ENCODE results near the gene CPTP.
"Not testable (repeated sequence)": the region's sequence is repeated elsewhere in the genome, so short reads cannot be mapped to it uniquely, and the experiment has no call there.

Gene CPTP

DNA sequence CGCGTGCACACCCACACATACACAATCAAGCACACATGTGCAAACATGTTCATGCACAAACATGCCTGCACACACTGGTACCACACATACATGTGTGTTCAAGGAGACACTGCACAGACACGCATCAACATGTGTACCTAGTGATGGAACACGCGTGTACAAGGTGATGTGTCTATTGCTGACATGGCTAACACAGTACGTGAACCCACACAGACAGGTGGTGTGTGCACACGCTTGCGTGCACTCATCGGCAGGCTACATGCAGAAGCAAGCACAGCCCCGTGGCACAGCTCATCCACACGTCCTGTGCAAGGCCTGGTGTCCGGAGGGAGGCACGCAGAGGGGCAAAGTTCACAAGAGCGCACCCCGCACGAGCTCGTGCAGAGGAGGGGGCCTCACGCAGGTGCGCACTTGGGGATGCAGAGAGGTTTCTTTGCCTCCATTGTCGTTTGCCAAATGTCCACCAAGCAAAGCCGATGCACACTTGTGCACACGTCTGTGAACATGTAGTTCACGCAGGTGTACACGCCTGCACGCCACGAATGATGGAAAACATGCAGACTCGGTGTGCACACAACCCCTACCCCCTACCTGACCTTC is 17.8 kb upstream of the CPTP start:
- no peak for DNase-seq (ENCODE audit: low read depth)

DNA sequence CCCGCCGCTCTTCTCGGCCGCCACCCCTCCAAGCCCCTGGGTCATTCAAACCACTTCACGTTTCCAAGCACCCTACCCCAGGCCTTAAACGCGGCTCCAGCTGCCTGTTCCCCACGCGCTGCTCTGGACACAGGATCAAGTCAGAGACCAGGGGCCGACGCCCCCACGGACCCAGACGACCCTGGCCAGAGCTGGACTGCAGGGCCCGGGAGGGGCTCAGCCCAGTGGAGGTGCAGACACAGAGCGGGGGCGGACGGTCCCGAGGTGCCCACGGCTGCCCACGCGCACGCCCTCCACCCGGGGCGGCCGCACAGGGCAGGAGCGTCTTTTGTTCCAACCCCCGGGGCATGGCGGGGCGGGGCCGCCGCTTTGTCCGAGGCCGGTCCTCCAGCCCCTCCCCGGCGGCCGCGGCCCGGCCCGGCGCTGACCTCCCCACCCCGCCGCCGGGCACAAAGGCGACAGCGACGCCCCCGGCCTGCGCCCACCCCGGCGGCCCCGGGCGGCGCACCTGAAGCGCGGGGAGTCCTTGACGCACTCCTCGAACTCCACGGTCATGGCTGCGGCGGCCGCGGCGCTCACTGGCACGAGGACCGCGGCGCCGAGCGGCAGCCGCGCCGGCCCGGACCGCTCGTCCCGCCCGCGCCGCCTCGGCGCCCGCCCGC is 17.2 kb upstream of the CPTP start:
- no peak for DNase-seq (ENCODE audit: low read depth)

DNA sequence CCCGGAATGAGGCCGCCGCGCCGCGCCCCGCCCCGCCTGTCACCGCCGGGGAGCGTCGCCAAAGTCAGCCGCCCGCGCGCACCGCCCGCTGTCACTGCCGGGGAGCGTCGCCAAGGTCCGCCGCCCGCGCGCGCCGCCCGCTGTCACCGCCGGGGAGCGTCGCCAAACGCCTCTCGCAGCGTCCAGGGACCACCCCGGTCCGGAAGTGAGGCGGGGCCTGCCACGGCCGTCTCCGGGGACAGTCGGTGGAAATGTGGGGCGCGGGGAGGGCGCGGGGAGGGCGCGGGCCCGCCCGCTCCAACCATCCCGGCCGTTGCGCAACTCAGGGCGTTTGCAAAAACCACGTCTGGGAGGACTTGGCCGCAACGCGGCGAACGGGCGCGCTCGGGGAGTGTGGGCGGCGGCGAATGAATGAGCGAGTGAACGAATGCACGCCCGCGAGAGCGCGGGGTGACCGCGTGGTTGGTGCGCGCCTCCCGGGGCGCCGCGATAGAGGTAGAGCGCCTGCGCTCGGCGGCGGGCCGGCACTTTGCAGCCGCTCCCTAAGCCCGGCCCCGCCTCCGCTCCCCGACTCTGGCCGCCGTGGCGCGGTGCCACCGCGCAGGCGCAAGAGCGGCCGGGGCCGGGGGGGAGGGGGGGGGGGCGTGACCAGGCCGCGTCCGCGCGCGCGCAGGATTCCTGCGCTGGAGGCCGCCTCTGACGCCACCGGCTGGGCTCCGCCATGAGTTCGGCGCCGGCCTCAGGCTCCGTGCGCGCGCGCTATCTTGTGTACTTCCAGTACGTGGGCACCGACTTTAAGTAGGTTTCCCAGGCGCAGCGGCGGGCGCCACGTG is 16.5 kb upstream of the CPTP start, which contains the start of the genes ACAP3 and PUSL1:
Gene ACAP3 (minus strand): TSS at position 8 of the 833 bp plus-strand sequence. CDS start 115 bp downstream, outside the sequence.
Gene PUSL1 (plus strand): TSS at position 675 of the 833 bp plus-strand sequence. CDS start 47 bp downstream, at position 722.
- DNase-seq (ENCODE audit: low read depth), result peak; percentile 84

DNA sequence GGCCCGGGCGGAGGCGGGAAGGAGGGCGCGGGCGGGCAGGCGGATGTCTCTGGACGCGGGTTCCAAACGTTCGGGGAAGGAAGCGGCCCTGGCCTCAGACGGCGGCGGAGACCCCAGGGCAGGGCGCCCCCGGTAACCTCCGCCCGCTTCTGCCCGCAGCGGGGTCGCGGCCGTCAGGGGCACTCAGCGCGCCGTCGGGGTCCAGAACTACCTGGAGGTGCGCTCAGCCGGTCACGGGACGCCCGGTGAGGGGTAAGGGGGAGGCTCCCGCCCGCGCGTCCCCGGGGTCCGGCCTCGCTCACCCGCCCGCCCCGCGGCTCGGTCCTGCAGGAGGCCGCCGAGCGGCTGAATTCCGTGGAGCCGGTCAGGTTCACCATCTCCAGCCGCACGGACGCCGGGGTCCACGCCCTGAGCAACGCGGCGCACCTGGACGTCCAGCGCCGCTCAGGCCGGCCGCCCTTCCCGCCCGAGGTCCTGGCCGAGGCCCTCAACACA is 15.8 kb upstream of the CPTP start:
- DNase-seq (ENCODE audit: low read depth), result no peak

DNA sequence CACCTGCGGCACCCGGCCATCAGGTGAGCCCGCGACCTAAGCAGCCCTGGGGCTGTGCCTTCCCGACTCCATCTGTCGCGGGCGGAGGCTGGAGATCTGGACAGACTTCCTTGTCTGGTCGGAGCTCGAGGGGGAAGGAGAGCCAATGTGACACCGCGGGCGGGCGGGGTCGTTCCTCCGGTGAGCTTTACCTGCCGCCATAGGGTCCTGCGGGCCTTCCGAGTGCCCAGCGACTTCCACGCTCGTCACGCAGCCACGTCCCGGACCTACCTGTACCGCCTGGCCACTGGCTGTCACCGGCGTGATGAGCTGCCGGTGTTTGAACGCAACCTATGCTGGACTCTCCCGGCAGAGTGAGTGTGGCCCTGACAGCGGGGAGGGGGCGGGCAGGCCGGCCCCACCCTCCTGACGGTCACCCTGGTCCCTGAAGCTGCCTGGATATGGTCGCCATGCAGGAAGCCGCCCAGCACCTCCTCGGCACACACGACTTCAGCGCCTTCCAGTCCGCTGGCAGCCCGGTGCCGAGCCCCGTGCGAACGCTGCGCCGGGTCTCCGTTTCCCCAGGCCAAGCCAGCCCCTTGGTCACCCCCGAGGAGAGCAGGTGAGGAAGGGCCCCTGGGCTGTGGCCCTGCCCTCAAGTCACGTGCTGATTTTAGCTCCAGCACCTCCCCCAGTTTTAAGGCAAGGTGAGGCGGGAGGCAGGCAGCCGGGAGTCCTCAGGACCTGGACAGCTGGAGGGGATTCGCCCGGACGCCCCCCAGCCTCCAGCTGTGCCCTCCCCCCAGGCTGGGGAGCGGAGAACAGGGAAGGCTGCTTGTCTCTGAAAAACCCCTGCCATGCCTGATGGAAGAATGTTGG is 15.1 kb upstream of the CPTP start:
- no peak for DNase-seq (ENCODE audit: low read depth)

DNA sequence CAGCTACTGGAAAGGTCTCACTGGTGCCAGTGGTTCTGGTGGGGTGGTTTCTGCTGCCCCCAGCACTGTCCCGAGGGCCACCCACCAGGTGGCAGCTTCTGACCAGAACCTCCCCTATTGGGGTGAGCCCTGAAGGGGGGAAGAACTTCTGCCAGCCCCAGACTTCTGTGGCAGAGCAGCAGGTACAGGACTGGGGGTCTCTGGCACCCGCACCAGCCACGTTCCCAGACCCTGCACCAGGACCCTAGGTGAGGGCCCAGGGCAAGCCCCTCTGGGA is 14.6 kb upstream of the CPTP start:
- no peak for DNase-seq (ENCODE audit: low read depth)

DNA sequence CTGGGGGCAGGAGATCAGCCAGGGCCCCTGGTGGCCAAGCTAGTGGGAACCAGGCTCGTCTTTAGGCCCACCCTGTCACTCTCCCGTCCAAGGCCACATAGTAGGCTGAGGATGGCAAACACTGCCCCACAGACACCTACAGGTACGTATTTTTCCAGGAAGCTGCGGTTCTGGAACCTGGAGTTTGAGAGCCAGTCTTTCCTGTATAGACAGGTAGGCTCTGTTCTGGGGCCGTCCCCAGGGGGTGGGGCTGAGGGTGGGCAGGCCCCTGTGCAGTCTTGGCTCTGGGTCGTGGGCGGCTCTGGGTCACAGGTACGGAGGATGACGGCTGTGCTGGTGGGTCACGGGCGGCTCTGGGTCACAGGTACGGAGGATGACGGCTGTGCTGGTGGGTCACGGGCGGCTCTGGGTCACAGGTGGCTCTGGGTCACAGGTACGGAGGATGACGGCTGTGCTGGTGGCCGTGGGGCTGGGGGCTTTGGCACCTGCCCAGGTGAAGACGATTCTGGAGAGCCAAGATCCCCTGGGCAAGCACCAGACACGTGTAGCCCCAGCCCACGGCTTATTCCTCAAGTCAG is 14.0 kb upstream of the CPTP start:
- DNase-seq (ENCODE audit: low read depth), result no peak

DNA sequence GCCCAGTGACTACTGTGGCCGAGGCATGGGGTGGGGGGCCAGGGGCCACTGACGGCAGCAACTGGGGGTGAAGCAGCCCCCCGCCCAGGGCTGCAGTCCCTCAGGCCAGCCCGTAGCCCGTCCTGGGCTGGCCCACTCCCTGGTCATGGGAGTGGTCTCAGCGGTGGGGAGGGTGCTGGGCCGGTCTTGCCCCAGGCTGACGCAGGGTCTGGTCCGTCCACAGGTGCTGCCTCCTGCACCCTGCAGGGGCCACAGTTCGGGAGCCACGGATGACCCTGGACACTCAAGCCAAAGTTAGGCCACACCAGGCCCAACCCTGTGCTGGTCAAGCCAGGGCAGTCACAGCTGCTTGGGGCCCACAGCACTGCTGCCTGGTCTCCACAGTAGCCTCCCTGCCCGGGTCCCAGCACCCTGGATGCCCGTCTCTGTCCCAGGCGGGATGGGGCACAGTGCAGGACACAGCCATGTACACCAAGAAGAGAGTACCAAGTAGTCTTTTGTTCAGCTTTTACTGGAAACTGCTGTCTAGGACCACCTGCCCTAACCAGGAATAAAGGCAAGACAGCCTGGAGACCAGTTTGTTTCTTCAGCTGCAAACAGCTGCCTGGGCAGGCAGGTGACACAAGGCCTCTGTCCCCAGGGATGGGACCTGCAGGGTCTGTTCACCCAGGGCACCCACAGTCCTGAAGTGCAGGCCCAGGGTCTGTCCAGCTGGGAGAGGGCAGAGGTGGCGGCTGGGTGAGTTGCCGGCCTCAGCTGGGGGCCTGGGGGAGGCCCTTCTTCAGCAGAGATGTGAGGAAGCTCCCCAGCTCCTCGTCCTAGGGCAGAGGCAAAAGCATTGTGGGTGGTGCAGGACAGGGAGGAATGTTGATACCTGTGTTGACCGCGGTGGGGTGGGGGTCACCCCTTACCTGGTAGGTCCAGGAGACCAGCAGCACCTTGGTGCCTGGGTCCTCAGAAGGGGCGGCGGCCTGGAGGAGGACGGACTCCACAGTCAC is 13.2 kb upstream of the CPTP start:
- DNase-seq (ENCODE audit: low read depth), result no peak

DNA sequence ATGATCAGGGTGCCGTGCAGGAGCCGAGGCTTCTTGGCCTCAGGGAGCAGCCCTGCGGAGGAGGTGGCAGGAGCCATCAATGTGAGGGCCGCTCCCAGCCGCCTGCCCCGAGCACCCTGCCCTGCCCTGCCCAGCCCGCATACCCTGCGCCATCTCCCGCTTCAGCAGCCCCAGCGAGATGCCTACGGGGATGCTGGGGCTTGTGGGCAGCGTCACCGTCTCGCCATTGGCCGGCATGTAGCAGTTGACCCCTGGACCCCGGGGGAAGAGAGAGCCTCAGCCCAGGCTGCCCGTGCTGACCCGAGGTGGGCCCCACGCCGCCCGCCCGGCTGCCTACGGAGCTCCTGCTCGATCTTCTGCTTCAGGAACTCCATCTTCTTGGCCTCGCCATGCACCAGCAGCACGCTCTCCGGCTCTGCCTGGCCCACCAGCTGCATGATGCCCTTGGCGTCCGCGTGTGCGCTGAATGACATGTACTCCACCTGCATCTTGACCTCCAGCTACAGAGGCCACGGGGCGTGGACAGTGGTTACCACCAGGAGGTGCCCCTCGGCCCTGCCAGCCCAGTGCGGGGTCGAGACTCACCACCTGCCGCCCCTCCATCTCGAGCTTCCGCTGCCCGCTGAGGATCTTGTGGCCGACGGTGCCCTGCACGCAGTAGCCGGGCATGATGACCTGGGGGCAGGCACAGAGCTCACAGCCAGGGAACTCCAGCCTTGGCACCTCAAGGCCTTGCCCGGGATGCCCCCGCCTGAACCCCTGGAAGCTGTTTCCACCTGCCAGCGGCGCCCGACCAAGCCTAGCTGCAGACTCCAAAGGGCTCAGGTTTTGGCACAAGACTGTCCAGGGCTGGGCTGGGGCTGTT is 11.9 kb upstream of the CPTP start:
- DNase-seq (ENCODE audit: low read depth), result no peak

DNA sequence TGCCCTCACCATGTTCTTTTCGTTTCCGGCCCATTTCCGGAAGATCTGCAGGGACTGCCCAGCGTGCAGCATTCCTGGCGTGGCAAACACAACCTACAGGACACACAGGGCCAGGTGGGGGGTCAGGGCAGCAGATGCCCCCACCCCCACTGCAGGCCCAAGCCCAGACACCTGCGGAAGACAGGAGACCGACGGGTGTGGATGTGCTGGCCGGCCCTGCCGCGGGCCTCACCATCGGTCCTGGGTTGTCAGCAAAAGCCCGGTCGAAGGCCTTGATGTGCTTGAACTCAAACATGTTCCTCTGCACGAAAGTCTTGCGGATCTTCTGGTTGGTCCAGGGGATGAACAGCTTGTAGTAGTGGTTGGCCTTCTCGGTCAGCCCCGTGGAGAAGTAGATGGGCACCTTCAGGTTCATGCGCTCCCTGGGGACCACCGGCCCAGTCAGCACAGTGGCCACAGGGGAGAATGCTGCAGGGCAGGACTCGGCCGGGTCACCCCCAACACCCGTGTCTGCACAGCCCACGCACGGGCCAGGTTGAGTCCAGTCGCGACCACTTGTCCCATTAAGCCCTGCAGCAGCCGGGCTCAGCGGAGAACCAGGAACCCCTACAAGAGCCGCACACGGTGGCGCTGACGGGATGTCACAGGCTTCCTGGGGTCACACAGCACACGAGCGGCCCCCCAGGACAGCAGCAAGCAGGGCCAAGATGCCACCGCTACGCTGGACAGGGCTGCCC is 10.9 kb upstream of the CPTP start:
- DNase-seq (ENCODE audit: low read depth), result no peak

DNA sequence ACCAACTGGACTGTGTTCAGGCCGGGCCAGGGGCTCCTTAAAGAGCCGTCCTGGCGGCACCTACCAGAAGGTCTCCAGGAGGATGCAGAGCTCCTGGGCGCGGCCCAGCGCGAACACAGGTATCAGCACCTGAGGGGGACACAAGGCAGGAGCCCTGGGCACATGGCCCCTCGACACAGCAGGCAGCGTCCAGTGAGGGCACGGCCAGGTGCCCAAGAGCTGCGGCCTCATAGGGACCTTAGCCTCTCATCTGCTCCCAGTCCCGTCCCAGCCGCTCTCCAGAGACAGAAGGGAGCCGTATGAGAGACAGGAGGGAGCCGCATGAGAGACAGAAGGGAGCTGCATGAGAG is 10.4 kb upstream of the CPTP start:
- DNase-seq (ENCODE audit: low read depth), result no peak

DNA sequence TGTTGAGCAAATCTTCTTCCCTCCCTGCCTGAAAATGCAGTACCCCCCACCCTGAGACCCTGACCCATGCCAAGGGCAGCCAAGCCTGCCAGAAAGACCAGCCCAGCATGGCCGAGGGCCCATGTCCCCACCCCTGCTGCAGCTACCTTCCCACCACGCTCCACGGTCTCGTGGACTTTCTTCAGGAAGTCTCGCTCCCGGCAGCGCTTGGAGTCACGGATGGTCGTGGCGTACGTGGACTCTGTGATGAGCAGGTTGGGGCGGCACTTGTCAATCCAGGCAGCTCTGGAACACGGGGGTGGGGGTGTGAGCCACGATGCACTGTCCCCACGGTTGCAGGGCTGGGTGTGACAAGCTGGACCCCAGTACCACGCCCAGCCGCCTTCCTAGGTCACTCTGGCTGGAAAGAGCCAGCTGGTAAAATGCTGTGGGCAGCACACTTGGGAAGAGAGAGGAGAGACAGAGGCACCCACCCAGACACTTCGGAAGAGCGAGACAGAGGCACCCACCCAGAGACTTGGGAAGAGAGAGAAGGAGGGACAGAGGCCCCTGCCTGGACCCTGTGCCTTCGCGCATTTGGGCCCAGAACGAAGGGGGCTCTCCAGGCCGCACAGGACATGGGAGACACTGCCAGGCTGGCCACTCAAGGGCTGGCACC is 9.8 kb upstream of the CPTP start:
- no peak for DNase-seq (ENCODE audit: low read depth)

DNA sequence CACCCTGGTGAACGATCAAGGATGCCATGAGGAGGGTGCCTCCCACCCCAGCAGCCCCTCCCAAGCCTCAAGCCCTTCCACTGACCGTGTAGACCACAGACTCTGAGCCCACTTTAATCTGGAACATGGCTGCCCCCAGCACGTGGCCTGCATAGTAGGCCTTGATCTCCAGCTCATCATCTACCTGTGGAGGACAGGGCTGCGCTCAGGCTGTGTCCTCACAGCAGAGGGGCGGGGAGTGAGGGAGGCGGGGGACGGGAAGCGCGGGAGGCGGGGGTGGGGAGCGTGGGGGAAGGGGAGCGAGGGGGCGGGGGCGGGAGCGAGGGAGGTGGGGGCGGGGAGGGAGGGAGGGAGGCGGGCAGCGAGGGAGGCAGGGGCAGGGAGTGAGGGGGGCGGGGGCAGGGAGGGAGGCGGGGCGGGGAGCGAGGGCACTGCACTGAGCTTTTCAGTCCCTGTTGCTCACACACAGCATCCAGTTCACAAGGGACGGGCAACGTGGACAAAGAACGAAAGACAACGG is 9.1 kb upstream of the CPTP start:
- no peak for DNase-seq (ENCODE audit: low read depth)

DNA sequence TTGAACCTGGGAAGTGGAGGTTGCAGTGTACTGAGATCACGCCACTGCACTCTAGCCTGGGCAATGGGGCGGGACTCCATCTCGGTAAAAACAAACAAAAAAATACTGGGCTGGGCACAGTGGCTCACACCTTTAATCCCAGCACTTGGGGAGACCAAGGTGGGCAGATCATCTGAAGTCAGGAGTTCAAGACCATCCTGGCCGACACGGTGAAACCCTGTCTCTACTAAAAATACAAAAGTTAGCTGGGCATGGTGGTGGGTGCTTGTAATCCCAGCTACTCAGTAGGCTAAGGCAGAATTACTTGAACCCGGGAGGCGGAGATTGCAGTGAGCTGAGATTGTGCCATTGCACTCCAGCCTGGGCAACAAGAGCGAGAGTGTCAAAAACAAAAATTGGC is 8.4 kb upstream of the CPTP start:
- not testable (repeated sequence) for DNase-seq (ENCODE audit: low read depth)

DNA sequence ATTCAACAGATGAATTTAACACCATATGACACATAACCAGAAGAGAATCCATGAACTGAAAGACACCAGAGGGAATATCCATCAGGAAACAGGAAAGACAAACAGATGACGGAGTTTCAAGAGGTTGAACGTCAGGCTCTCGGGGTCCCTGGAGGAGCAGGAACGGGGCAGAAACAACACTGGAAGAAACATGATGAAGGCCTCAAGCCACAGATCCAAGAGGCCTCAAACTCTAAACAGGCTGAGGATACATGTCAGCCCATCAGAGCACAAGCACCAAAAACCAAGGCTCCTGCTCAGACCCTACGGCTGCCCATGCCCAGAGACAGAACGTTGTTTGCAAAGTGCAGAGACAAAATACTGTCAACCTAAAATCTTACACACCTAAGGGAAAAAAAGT is 7.2 kb upstream of the CPTP start:
- no peak for DNase-seq (ENCODE audit: low read depth)

DNA sequence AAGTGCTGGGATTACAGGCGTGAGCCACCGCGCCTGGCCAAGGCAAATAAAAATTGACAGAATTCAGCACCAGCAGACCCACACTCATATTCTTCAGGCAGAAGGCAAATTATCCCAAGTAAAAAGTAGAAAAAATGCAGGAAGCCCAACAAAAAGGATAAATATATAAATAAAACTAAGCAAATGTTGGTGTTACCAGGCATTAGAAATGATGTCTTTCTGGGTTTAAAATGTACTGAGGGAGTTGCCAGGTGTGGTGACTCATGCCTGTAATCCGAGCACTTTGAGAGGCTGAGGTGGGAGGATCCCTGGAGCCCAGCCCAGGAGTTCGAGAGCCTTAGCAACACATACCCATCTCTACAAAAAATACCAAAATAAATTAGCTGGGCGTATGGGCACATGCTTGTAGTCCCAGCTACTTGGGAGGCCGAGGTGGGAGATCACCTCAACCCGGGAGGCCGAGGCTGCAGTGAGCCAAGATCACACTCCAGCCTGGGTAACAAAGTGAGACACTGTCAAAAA is 6.4 kb upstream of the CPTP start:
- peak; percentile 93 for DNase-seq (ENCODE audit: low read depth)

DNA sequence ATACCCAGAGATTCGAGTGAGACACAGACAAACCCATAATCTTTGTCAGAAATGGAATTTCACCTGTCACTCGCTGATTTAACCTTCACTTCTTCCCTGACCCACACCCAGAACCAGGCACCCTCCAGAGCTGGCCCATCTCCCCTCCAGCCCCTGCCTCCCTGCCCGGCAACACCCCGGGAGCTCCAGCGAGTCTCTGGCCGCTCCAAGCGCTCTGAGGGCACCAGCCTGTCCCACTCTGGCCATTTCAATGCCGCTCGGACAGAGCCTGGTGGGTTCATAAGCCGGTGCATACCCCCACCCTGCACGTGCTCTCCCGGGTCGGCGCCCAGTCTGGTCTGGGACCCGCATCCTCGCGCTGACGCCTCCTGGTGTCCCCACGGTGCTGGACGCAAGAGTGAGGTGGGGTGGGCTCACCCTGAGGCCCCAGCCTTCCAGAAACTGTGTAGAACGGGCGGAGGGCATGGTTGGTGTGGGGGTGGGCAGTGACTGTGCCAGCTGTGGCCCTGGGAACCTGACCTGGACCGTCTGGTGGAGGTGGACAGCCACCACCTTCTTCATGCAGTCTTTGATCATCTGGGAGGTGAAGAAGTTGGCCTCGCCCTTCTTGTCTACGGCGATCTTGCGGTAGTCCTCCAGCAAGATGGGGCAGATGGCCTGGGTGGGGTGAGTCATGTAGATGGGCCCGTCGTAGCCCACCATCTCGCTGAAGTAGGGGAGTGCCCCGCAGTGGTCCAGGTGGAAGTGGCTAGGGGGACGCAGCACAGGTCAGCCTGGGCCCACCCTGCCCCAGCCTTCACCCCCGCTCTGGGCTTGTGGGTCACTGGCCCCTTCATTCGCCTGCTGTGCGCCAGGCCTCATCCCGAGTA is 5.6 kb upstream of the CPTP start:
- no peak for DNase-seq (ENCODE audit: low read depth)

All from GM04504 (cell line).